HCT116 (cell line): ENCODE data around the gene CREB1. TPM values are rescaled to one million over a fixed set of nuclear protein-coding genes. Genes with fewer than 3 reads are reported as not detected.

Source experiments
- ATAC-seq: fragments of 200-7000 bp; cut with Tn5 transposase; 2 replicates; pipeline ENCODE4 v1.9.1; 2020; ENCODE audit warnings: mild to moderate bottlenecking, moderate library complexity
- BruUV-seq: library from RNA; stranded (reverse); fragments of 400-500 nt; replicated peaks from 2 replicates; lab custom pipeline; 2021; lab: Mats Ljungman, UMichigan
- CTCF ChIA-PET: fragments of 300-600 bp; sonication (Branson Sonifier 250); formaldehyde crosslinking; loops from one replicate; lab custom pipeline; 2021; ENCODE audit warnings: antibody characterized with exemption; lab: Charles Lee
- POLR2A ChIA-PET: fragments of 300-600, 350-600 bp; sonication (Branson Sonifier 250); formaldehyde crosslinking; loops from one replicate; lab custom pipeline; 2021; ENCODE audit warnings: antibody characterized with exemption; lab: Charles Lee
- RAD21 ChIA-PET, 2 experiments: fragments of 300-600 bp; sonication (Branson Sonifier 250); formaldehyde crosslinking; loops; one replicate each; lab custom pipeline; 2023; ENCODE audit warnings: low total read pairs in 2 of 2; ENCODE audit not compliant: uncharacterized antibody in 2 of 2, unreplicated experiment in 2 of 2, low non-redundant PET in 1 of 2; lab: Charles Lee
- DNase-seq: peaks from one replicate; pipeline ENCODE4 v3.0.0-alpha.2; 2010; ENCODE audit warnings: low read depth, low spot score
- H2AFZ ChIP-seq: fragments of 200-600 bp; shearing (Covaris generic), sonication (generic); 2 replicates; pipeline ENCODE4 v1.6.1; 2017; ENCODE audit warnings: low read depth, mixed run types, mixed read lengths, antibody characterized with exemption, low read length; ENCODE audit not compliant: poor library complexity, severe bottlenecking
- H3K27ac ChIP-seq: 2 replicates; pipeline ENCODE4 v1.5.1; 2012; ENCODE audit warnings: low read depth, low read length
- H3K27me3 ChIP-seq: fragments of 200-600 bp; sonication (generic); 2 replicates; pipeline ENCODE4 v1.6.1; 2016; ENCODE audit warnings: mixed run types, low read length, mixed read lengths; ENCODE audit not compliant: insufficient read depth
- H3K36me3 ChIP-seq, 2 experiments: fragments of 200-500 bp in 1 of 2; fragments of 200-600 bp in 1 of 2; sonication (Bioruptor generic) in 1 of 2; sonication (generic) in 1 of 2; 2 replicates each; pipeline versions ENCODE4 v1.5.1 to v1.6.1; 2014 to 2016; ENCODE audit warnings: low read length in 2 of 2, inconsistent platforms in 1 of 2, mixed read lengths in 1 of 2, mixed run types in 1 of 2; ENCODE audit not compliant: insufficient read depth in 2 of 2, control insufficient read depth in 1 of 2
- H3K4me1 ChIP-seq, 2 experiments: fragments of 200-600 bp in 1 of 2; sonication (generic) in 1 of 2; 2 replicates each; pipeline versions ENCODE4 v1.5.1 to v1.6.1; 2012 to 2017; ENCODE audit warnings: low read length in 2 of 2, inconsistent platforms in 1 of 2, mild to moderate bottlenecking in 1 of 2, mixed read lengths in 1 of 2, mixed run types in 1 of 2, moderate library complexity in 1 of 2; ENCODE audit not compliant: insufficient read depth in 2 of 2, control insufficient read depth in 1 of 2
- H3K4me2 ChIP-seq: fragments of 200-600 bp; sonication (generic); 2 replicates; pipeline ENCODE4 v1.6.1; 2017; ENCODE audit warnings: mixed run types, low read length, mixed read lengths
- H3K4me3 ChIP-seq, 2 experiments: fragments of 200-600 bp in 1 of 2; sonication (generic) in 1 of 2; replicated peaks in 1 of 2; 2 replicates each; pipeline ENCODE4 v1.5.1; 2011 to 2016; ENCODE audit warnings: low read length in 2 of 2, control low read depth in 1 of 2, low read depth in 1 of 2, mild to moderate bottlenecking in 1 of 2, mixed read lengths in 1 of 2, mixed run types in 1 of 2
- H3K79me2 ChIP-seq: fragments of 200-600 bp; sonication (generic); 2 replicates; pipeline ENCODE4 v1.6.1; 2017; ENCODE audit warnings: mild to moderate bottlenecking, mixed run types, low read length, moderate library complexity, mixed read lengths; ENCODE audit not compliant: insufficient read depth
- H3K9ac ChIP-seq: fragments of 200-600 bp; sonication (generic); 2 replicates; pipeline ENCODE4 v1.6.1; 2016; ENCODE audit warnings: low read length, mixed read lengths
- H3K9me2 ChIP-seq: fragments of 200-600 bp; sonication (generic), shearing (Covaris generic); 2 replicates; pipeline ENCODE4 v1.6.1; 2017; ENCODE audit warnings: mixed run types, mild to moderate bottlenecking, moderate library complexity; ENCODE audit not compliant: insufficient read depth
- H3K9me3 ChIP-seq, 2 experiments: fragments of 200-500 bp in 1 of 2; fragments of 200-600 bp in 1 of 2; sonication (Bioruptor generic) in 1 of 2; sonication (generic) in 1 of 2; 2 replicates each; pipeline ENCODE4 v1.6.1; 2014 to 2017; ENCODE audit warnings: low read length in 2 of 2, mixed read lengths in 2 of 2, inconsistent platforms in 1 of 2, low read depth in 1 of 2, mild to moderate bottlenecking in 1 of 2, mixed run types in 1 of 2, moderate library complexity in 1 of 2; ENCODE audit not compliant: control insufficient read depth in 1 of 2, insufficient read depth in 1 of 2
- H4K20me1 ChIP-seq: fragments of 200-600 bp; sonication (generic), shearing (Covaris generic); 2 replicates; pipeline ENCODE4 v1.6.1; 2017; ENCODE audit warnings: mixed run types, mild to moderate bottlenecking, moderate library complexity; ENCODE audit not compliant: insufficient read depth
- CBX3 ChIP-seq: IDR thresholded peaks from 2 replicates; pipeline ENCODE4 v1.6.1; 2012; ENCODE audit warnings: low read depth
- EGR1 ChIP-seq: IDR thresholded peaks from 2 replicates; pipeline ENCODE4 v1.6.1; 2012; ENCODE audit warnings: low read depth
- ELF1 ChIP-seq: IDR thresholded peaks from 2 replicates; pipeline ENCODE4 v1.6.1; 2012; ENCODE audit warnings: low read depth, borderline replicate concordance
- EZH2 ChIP-seq: fragments of 200-600 bp; sonication (generic); IDR thresholded peaks from 2 replicates; pipeline ENCODE4 v1.6.1; 2017; ENCODE audit warnings: antibody characterized with exemption, mixed run types
- EZH2phosphoT487 ChIP-seq: fragments of 200-600 bp; IDR thresholded peaks from 2 replicates; pipeline ENCODE4 v1.6.1; 2018; ENCODE audit warnings: antibody characterized with exemption, borderline replicate concordance
- FOSL1 ChIP-seq: IDR thresholded peaks from 2 replicates; pipeline ENCODE4 v1.6.1; 2012; ENCODE audit warnings: low read depth
- JUND ChIP-seq: IDR thresholded peaks from 2 replicates; pipeline ENCODE4 v1.6.1; 2012
- MAX ChIP-seq: IDR thresholded peaks from 2 replicates; pipeline ENCODE4 v1.6.1; 2012
- POLR2AphosphoS5 ChIP-seq: IDR thresholded peaks from 2 replicates; pipeline ENCODE4 v1.6.1; 2011; ENCODE audit warnings: mild to moderate bottlenecking, low read depth, low read length, moderate library complexity
- SIN3A ChIP-seq: IDR thresholded peaks from 2 replicates; pipeline ENCODE4 v1.6.1; 2012; ENCODE audit warnings: low read depth
- SP1 ChIP-seq: IDR thresholded peaks from 2 replicates; pipeline ENCODE4 v1.6.1; 2012; ENCODE audit warnings: low read depth
- SRF ChIP-seq: IDR thresholded peaks from 2 replicates; pipeline ENCODE4 v1.6.1; 2012; ENCODE audit warnings: low read depth
- TCF7L2 ChIP-seq: IDR thresholded peaks from 2 replicates; pipeline ENCODE4 v1.7.0; 2011; ENCODE audit warnings: borderline replicate concordance, inconsistent platforms; ENCODE audit not compliant: insufficient read depth, insufficient read length; ENCODE audit errors: extremely low read depth
- ZFX ChIP-seq: fragments of 450-650 bp; IDR thresholded peaks from 2 replicates; pipeline ENCODE4 v1.6.1; 2017
- intact Hi-C: fragments of 100-400 bp; cut with micrococcal nuclease; formaldehyde crosslinking; loops from 2 replicates; pipeline ENCODE4 v1.10.0; 2022
- total RNA-seq: library from RNA; stranded (reverse); gene quantifications from one replicate; pipeline ENCODE4 v1.2.1, GENCODE V29; 2021; ENCODE audit not compliant: unreplicated experiment
- TF ChIP-seq, protein P1 (sequence below): IDR thresholded peaks from 2 replicates; pipeline ENCODE4 v1.6.1; 2012
- TF ChIP-seq, protein P2 (sequence below): IDR thresholded peaks from 2 replicates; pipeline ENCODE4 v1.6.1; 2011; ENCODE audit warnings: mild to moderate bottlenecking, low read length, moderate library complexity; ENCODE audit not compliant: insufficient replicate concordance; ENCODE audit errors: extremely low read depth

Gene CREB1
- total RNA-seq, 1 experiment from 2014 or later, result 60.4 TPM

GRCh38 chr2:207534417-207534816 lies 4.7 kb downstream of the CREB1 start:
- intact Hi-C loops, result loop anchor here (10.0 kb wide), 1 partner anchor 500 kb away; no protein-coding TSS in a partner anchor
- no peak overlapping the region for H2AFZ ChIP-seq
- peaks cover 82% of the 10 kb centered on the region for H3K79me2 ChIP-seq
- no peaks in the 10 kb centered on the region for H3K36me3 ChIP-seq
- ChIA-PET CTCF (no interaction called here), POLR2A (interaction anchor here (1.5 kb wide), 1 partner anchor 13 kb away, joined by 5 read pairs; no protein-coding TSS in a partner anchor), RAD21 (no interaction called here)
- peaks cover 0 to 10% of the 10 kb centered on the region in 2 experiments; a peak in 2 of 4 replicates for H3K4me1 ChIP-seq
- no peak for DNase-seq
- H3K27me3 ChIP-seq, result no peaks in the 10 kb centered on the region
- H3K9me2 ChIP-seq, result no peaks in the 10 kb centered on the region
- H4K20me1 ChIP-seq, result no peaks in the 10 kb centered on the region
- H3K4me2 ChIP-seq, result no peak overlapping the region
- no peak overlapping the region for H3K9ac ChIP-seq
- no peak for ATAC-seq
- TF ChIP-seq, protein P1, sequence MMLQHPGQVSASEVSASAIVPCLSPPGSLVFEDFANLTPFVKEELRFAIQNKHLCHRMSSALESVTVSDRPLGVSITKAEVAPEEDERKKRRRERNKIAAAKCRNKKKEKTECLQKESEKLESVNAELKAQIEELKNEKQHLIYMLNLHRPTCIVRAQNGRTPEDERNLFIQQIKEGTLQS, result no peak
- TF ChIP-seq POLR2AphosphoS5, result no peak
- TF ChIP-seq EGR1, result no peak
- no peak for TF ChIP-seq EZH2
- TF ChIP-seq SRF, result no peak
- no peak for TF ChIP-seq EZH2phosphoT487
- no peak overlapping the region for H3K4me3 ChIP-seq
- H3K27ac ChIP-seq, result no peak overlapping the region
- no peaks in the 10 kb centered on the region for H3K9me3 ChIP-seq
- BruUV-seq, result no TSS peak

GRCh38 chr2:207539470-207539869 lies 9.7 kb downstream of the CREB1 start:
- RAD21 ChIA-PET, result no interaction called here
- no peaks in the 10 kb centered on the region for H3K9me3 ChIP-seq
- H2AFZ ChIP-seq, result no peak overlapping the region
- BruUV-seq, result no TSS peak
- H3K9ac ChIP-seq, result no peak overlapping the region
- H4K20me1 ChIP-seq, result no peaks in the 10 kb centered on the region
- H3K4me1 ChIP-seq, result no peaks in the 10 kb centered on the region
- POLR2A ChIA-PET, result no interaction called here
- intact Hi-C loops, result loop anchor here (10.0 kb wide), 1 partner anchor 495 kb away; no protein-coding TSS in a partner anchor
- peaks cover 86% of the 10 kb centered on the region for H3K79me2 ChIP-seq
- no peak overlapping the region for H3K4me2 ChIP-seq
- no peak for TF ChIP-seq POLR2AphosphoS5
- no peak for TF ChIP-seq MAX
- TF ChIP-seq, protein P1, result no peak
- TF ChIP-seq EZH2phosphoT487, result no peak
- no peak for TF ChIP-seq ZFX
- TF ChIP-seq FOSL1, result no peak
- TF ChIP-seq ELF1, result no peak
- no peak for TF ChIP-seq SP1
- no peak for TF ChIP-seq TCF7L2
- no peak for TF ChIP-seq EZH2
- TF ChIP-seq JUND, result no peak
- TF ChIP-seq CBX3, result no peak
- TF ChIP-seq, protein P2, sequence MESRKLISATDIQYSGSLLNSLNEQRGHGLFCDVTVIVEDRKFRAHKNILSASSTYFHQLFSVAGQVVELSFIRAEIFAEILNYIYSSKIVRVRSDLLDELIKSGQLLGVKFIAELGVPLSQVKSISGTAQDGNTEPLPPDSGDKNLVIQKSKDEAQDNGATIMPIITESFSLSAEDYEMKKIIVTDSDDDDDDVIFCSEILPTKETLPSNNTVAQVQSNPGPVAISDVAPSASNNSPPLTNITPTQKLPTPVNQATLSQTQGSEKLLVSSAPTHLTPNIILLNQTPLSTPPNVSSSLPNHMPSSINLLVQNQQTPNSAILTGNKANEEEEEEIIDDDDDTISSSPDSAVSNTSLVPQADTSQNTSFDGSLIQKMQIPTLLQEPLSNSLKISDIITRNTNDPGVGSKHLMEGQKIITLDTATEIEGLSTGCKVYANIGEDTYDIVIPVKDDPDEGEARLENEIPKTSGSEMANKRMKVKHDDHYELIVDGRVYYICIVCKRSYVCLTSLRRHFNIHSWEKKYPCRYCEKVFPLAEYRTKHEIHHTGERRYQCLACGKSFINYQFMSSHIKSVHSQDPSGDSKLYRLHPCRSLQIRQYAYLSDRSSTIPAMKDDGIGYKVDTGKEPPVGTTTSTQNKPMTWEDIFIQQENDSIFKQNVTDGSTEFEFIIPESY, result no peak
- TF ChIP-seq SIN3A, result no peak
- DNase-seq (no peak), ATAC-seq (no peak)
- H3K4me3 ChIP-seq, result no peak overlapping the region
- H3K9me2 ChIP-seq, result no peaks in the 10 kb centered on the region
- no peaks in the 10 kb centered on the region for H3K27me3 ChIP-seq
- CTCF ChIA-PET, result no interaction called here
- no peaks in the 10 kb centered on the region for H3K36me3 ChIP-seq
- no peak overlapping the region for H3K27ac ChIP-seq
